Pancreas (tissue), 10 donors: ENCODE results near the gene DMD. TPM values are rescaled to one million over a fixed set of nuclear protein-coding genes. Genes with fewer than 3 reads are reported as not detected.
"Not testable (repeated sequence)": the region's sequence is repeated elsewhere in the genome, so short reads cannot be mapped to it uniquely, and the experiment has no call there.

ENCODE experiments used
- ATAC-seq, 4 donors: fragments of 200-7000 bp; cut with Tn5 transposase; one replicate each; pipeline versions ENCODE4 v1.8.0 to v1.9.1; 2020; ENCODE audit warnings: mild to moderate bottlenecking in 4 of 4, moderate library complexity in 4 of 4
- DNase-seq, 6 donors: peaks; one replicate each; pipeline ENCODE4 v3.0.0-alpha.2; 2020
- FAIRE-seq: peaks from 2 replicates; lab custom pipeline; 2012; peaks lifted over from hg19 to GRCh38; lab: Jason Lieb, UNC
- H3K27ac ChIP-seq, 4 donors: fragments of 200-600 bp; sonication (generic); 1 replicate in 3 of 4; 2 replicates in 1 of 4; pipeline versions ENCODE4 v1.5.0 to v1.8.0; 2020
- H3K27me3 ChIP-seq, 4 donors: fragments of 200-600 bp; one replicate each; pipeline ENCODE4 v1.8.0; 2021
- H3K36me3 ChIP-seq, 3 donors: fragments of 200-600 bp; sonication (generic) in 1 of 3; one replicate each; pipeline versions ENCODE4 v1.5.0 to v1.8.0; 2020 to 2021
- H3K4me1 ChIP-seq, 3 donors: fragments of 200-600 bp; one replicate each; pipeline ENCODE4 v1.8.0; 2021
- H3K4me3 ChIP-seq, 4 donors: fragments of 200-600 bp; sonication (generic) in 2 of 4; one replicate each; pipeline versions ENCODE4 v1.5.0 to v1.8.0; 2020 to 2021
- H3K9me3 ChIP-seq, 4 donors: fragments of 200-600 bp; one replicate each; pipeline ENCODE4 v1.8.0; 2021
- WGBS, 2 donors: extraction: QIAGEN DNeasy Blood & Tissue Kit; methylation state at CpG; one replicate each; pipeline ENCODE4 v1.1.7; 2013; 5-methylcytosine and 5-hydroxymethylcytosine counted together
- intact Hi-C, 3 donors: fragments of 100-400 bp; cut with DNase I; formaldehyde crosslinking; loops; one replicate each; pipeline versions ENCODE4 v1.11.1 to v1.14.2; 2022
- polyA plus RNA-seq, 2 donors: library from polyadenylated mRNA; stranded (reverse); fragments of 200-250 nt; gene quantifications; one replicate each; pipeline ENCODE4 v1.2.3, GENCODE V29; 2013
- total RNA-seq, 6 donors: library from RNA; stranded (reverse); fragmentation: NEBNext Ultra II Directional in 4 of 6; extraction: Animal tissue kit (Norgen Biotek cat#: 25700) in 4 of 6; gene quantifications; one replicate each; pipeline versions ENCODE4 v1.2.1 to v1.2.4, GENCODE V29; 2021 to 2023
- TF ChIP-seq, protein P1 (sequence below), 4 donors: fragments of 200-600 bp; sonication (generic) in 3 of 4; IDR thresholded peaks; one replicate each; pipeline versions ENCODE4 v1.5.0 to v1.8.0; 2021; ENCODE audit warnings: antibody characterized with exemption in 4 of 4
- donor health status: healthy with polysubstance abuse.
- donor health status: DM: no; HTN: no; CAD: no; lungs with moderate emphysema.
- donor health status: DM: no; HTN: no; CAD: no.
- donor health status: control.
- donor health status: control.
- donor health status: Bipolar disorder and iron deficiency.
- donor health status: DM: yes; HTN: yes; CAD: no.
- donor health status: DM: no; HTN: no; CAD: no.
- donor health status: DM: no; HTN: no; CAD: no.
- donor health status: DM: yes; HTN: yes; CAD: no.

Gene DMD
- total and polyA plus RNA-seq, 8 donors = 9.1 to 46.5 (median 32.1) TPM

DNA sequence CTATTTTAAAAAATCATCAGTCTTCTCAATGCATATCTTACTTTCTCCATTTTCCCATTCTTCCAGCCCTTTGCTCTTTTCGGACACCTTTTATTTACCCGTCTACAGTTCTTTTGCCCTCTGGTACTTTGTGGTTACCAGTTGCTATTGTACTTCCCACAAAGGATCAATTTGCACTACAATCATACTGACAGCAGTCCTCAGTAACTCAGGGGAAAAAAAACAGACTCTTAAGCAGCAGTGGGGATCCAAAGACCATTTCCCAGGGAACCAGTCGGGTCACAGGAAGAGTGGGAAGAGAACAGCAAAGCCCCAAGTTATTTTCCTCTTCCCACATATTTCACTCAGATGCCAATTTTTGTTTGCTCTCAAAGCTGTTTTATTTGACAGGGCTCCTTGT is 23.1 kb downstream of the DMD start:
- DNase-seq = no peak
- no peak overlapping the region for H3K27ac ChIP-seq
- TF ChIP-seq, protein P1, sequence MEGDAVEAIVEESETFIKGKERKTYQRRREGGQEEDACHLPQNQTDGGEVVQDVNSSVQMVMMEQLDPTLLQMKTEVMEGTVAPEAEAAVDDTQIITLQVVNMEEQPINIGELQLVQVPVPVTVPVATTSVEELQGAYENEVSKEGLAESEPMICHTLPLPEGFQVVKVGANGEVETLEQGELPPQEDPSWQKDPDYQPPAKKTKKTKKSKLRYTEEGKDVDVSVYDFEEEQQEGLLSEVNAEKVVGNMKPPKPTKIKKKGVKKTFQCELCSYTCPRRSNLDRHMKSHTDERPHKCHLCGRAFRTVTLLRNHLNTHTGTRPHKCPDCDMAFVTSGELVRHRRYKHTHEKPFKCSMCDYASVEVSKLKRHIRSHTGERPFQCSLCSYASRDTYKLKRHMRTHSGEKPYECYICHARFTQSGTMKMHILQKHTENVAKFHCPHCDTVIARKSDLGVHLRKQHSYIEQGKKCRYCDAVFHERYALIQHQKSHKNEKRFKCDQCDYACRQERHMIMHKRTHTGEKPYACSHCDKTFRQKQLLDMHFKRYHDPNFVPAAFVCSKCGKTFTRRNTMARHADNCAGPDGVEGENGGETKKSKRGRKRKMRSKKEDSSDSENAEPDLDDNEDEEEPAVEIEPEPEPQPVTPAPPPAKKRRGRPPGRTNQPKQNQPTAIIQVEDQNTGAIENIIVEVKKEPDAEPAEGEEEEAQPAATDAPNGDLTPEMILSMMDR (IDR thresholded peaks at IDR 0.05) = no peak
- no peak for ATAC-seq
- no peaks in the 10 kb centered on the region for H3K9me3 ChIP-seq
- no peak for FAIRE-seq
- intact Hi-C loops = no loop called here
- peaks cover 0 to 4% (median 0%) of the 10 kb centered on the region in 3 donors for H3K4me1 ChIP-seq
- WGBS, 2 donors = 26 to 43% methylated on average over 3 of the region's 3 CpGs
- H3K36me3 ChIP-seq = no peaks in the 10 kb centered on the region
- no peaks in the 10 kb centered on the region for H3K27me3 ChIP-seq
- no peak overlapping the region for H3K4me3 ChIP-seq

DNA sequence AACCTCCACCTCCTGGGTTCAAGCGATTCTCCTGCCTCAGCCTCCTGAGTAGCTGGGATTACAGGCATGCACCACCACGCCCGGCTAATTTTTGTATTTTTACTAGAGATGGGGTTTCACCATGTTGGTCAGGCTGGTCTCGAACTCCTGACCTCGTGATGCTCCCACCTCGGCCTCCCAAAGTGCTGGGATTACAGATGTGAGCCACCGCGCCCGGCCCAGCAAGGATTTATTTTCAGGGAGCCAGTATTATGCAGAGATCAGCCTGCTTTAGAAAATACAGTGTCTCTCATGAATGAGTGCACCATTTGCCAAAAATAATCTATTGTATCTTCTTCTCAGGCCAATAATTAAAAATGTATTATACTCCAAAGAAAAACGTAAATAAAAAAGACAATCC is 26.5 kb downstream of the DMD start:
- ATAC-seq, H3K9me3 ChIP-seq, H3K4me1 ChIP-seq, H3K27ac ChIP-seq, DNase-seq, H3K4me3 ChIP-seq, intact Hi-C loops, FAIRE-seq, H3K36me3 ChIP-seq, H3K27me3 ChIP-seq: not testable (repeated sequence)
- 86 to 96% methylated on average over 9 to 10 of the region's 10 CpGs for WGBS, 2 donors

DNA sequence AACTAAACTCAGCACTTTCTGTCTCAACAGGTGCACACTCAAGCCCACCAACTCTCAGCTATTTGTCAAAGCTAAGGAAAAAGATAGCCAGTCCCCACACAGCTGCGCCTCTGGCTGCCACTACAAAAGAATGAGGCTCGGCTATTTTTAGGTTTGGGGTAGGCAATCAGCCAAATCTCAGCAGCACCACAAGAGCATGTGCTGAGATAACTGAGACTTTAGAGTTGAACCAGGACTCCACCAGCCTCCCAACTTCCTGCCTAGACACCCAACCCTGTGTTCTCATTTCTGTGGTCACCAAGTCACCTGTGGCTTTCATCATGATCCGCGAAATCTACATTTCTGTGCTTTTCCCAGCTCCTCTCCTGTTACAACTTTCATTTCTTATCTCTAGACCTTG is 28.0 kb downstream of the DMD start:
- Histone ChIP-seq H3K27me3 (peaks cover 0 to 5% (median 0%) of the 10 kb centered on the region in 4 donors), H3K27ac (peak overlapping the region in 2 of 4 donors; percentile 22 to 37), H3K4me1 (peaks cover 0 to 8% (median 0%) of the 10 kb centered on the region in 3 donors), H3K4me3 (no peak overlapping the region), H3K36me3 (no peaks in the 10 kb centered on the region), H3K9me3 (no peaks in the 10 kb centered on the region)
- no peak for FAIRE-seq
- WGBS, 2 donors = 9 to 17% methylated on average over 4 of the region's 4 CpGs
- intact Hi-C loops = no loop called here
- DNase-seq = peak in 4 of 6 donors; percentile 9 to 53 (median 22)
- TF ChIP-seq, protein P1 (IDR thresholded peaks at IDR 0.05) = no peak
- peak; percentile 48 to 95 (median 87) for ATAC-seq

DNA sequence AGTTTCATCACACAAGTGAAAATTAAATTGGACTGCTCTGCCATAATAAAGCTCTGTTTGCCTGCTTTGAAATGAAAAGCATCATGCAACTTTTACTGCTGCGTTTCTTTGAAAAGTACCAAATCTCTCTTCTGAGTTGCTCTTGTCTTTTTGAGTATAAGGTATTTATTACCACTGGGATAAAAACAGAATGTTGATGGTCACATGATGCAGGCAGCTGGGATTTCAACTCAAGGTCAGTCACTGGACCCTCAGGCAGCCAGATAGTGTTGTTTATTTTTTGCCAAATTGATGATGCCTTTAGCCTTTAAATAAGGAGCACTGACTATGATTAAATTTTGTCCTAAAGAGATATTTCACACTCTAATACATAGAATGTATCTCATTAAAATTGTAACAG is 32.7 kb downstream of the DMD start:
- ATAC-seq (no peak), DNase-seq (no peak), FAIRE-seq (no peak)
- no peak overlapping the region for H3K4me3 ChIP-seq
- H3K27ac ChIP-seq = no peak overlapping the region
- intact Hi-C loops = no loop called here
- 68 to 73% methylated on average over 1 of the region's 1 CpG for WGBS, 2 donors
- H3K27me3 ChIP-seq = peaks cover 0 to 5% (median 0%) of the 10 kb centered on the region in 4 donors
- no peaks in the 10 kb centered on the region for H3K36me3 ChIP-seq
- peaks cover 0 to 4% (median 0%) of the 10 kb centered on the region in 3 donors for H3K4me1 ChIP-seq
- H3K9me3 ChIP-seq = no peaks in the 10 kb centered on the region
- TF ChIP-seq, protein P1 (IDR thresholded peaks at IDR 0.05) = no peak

DNA sequence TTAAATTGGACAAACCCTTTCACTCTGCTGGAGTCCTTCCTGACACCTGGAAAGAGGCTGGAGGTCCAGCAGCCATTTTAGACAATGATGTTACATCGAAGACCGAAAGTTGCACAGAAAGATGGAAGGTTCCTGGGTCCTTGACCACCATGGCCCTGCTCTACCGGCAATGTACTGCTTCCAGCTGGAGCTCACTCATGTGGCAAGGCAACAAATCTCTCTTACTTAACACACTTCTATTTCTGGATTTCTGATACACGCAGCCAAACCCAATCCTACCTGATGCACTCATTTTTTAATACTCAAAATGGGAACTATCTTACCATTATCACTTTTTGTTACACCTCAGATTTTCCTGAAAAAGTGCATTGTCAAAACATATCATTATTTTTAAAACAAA is 33.1 kb downstream of the DMD start:
- Histone ChIP-seq H3K9me3 (no peaks in the 10 kb centered on the region), H3K27ac (no peak overlapping the region), H3K36me3 (no peaks in the 10 kb centered on the region), H3K4me3 (no peak overlapping the region), H3K27me3 (peaks cover 0 to 5% (median 0%) of the 10 kb centered on the region in 4 donors), H3K4me1 (peaks cover 0 to 3% (median 0%) of the 10 kb centered on the region in 3 donors)
- WGBS, 2 donors = 92 to 96% methylated on average over 4 of the region's 4 CpGs
- FAIRE-seq (no peak), DNase-seq (no peak), ATAC-seq (no peak)
- TF ChIP-seq, protein P1 (IDR thresholded peaks at IDR 0.05) = no peak
- intact Hi-C loops = no loop called here
